GM19043 (cell line): ENCODE data around the gene SPDYE2.
"Not testable (repeated sequence)": the region's sequence is repeated elsewhere in the genome, so short reads cannot be mapped to it uniquely, and the experiment has no call there.

Source experiments
- ATAC-seq: cut with Tn5 transposase; IDR thresholded peaks from one replicate; pipeline ENCODE4 v1.9.1; 2021; ENCODE audit warnings: low read depth; ENCODE audit not compliant: unreplicated experiment

The SPDYE2 gene

DNA sequence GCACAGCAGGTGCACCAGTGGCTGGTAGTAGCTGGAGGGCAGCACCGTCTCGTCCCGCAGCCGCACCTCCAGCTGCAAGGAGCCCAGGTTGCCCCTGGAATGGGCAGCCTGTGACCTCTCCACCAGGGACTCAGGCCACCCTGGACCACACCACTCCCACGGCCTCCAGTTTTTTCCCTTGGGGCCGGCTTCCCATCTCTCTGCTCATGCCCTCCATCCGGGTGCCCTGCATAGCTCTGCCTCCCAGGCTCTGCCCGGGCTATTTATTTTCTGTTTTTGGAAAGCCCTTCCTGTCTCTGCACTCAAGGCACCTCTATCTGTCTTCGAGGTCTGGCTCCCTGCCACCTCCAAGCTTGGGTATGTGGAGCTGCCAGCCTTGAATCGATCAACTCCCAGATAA, 45.0 kb downstream of the SPDYE2 start:
- not testable (repeated sequence) for ATAC-seq

- not testable (repeated sequence) for ATAC-seq
These were observed 48.7 kb downstream of the SPDYE2 start for GRCh38 chr7:102599699-102600098.

DNA sequence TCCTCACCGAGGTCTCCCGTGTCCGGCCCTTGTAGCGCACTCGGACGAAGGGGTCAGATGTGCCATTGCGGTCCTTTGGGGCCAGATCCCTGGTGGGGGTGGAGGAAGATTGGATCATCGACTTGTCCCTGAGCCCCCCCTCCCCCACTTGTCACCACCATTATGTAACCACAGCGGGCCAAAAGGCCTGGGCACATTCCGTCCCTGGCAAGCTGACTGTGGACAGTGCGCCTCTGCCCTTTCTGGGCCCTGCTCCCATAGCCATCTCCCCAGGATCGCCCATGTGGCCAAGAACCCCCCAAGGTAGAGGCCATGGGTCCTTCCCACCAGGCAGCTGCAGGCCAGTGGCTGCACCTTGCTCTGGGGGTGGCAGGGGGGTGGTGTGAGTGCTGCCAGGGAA, 51.3 kb downstream of the SPDYE2 start:
- not testable (repeated sequence) for ATAC-seq

DNA sequence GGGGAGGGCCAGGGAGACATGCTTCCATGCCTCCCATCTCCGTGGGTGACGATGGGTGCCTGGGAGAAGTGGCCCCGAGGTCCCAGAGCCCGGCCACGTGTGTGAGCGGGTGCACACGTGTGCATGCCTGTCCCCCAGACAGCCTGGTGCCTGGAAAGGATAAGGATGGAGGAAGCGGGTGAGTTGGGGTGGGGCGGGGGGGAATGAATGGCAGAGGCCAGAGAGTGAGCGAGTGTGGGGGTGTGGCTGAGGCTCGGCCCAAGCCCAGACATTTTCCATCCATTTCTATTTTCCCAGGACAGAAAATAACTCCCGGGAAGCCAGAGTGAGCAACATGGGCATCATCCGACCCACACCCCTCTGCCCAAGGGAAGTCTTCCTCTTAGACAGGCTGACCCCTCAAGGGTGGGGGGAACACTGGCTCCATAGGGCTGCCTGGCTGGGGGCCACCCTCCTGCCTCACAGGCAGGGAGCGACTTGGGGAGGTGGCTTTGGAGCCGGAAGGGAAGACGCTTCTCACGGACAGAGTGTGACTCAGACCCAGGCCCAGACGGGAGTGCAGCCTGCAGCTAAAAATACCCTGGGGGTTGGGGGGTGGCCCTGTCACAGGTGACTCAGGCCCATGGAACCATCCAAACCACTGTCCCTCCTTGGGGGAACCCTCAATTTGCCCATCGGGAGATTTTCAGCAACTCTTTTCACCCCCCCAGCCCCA, 53.6 kb downstream of the SPDYE2 start:
- ATAC-seq, result not testable (repeated sequence)

GRCh38 chr7:102606848-102607247, 55.8 kb downstream of the SPDYE2 start:
- not testable (repeated sequence) for ATAC-seq

- ATAC-seq, result not testable (repeated sequence)
These were observed 58.7 kb downstream of the SPDYE2 start for GRCh38 chr7:102609734-102610133.

GRCh38 chr7:102610441-102610840, 59.4 kb downstream of the SPDYE2 start:
- ATAC-seq, result not testable (repeated sequence)

DNA sequence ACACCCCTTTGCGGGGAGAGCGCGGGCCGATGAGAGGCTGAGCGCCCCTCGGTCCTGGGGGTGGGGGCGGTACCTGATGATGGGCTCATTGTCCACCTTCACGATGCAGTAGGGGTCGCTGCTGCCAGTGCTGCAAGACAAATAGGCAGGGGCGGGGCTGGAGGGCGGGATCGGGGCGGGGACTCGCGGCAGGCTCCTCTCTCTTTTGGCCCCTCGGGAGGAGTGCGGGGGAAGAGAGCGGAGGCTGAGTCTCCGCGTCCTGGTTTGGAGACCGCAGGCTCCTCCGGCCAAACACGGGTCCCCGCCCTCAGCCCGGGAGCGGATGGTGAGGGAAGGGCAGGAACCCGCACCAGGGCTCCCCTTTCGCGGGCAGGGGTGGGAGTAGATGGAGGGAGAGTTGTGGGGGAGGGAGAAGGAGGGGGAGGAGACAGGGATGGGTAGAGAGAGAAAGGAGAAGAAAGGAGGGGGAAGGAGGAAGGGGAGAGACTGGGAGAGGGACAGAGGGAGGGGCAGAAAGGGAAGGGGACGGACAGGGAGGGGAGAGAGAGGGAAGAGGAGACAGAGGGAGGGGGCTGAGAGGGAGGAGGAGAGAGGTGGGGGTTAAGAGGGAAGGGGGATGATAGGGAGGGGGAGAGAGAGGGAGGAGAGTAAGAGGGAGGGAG, 60.1 kb downstream of the SPDYE2 start:
- peak; percentile 38 for ATAC-seq

GRCh38 chr7:102611675-102612325, 60.8 kb downstream of the SPDYE2 start:
- ATAC-seq, result not testable (repeated sequence)
